Superior temporal gyrus (tissue), 1 donor: Measurements from ENCODE around the gene ARHGAP5.

Source experiments
- DNase-seq: peaks from one replicate; pipeline ENCODE4 v3.0.0-alpha.2; 2016; ENCODE audit errors: extremely low spot score

The ARHGAP5 gene

GRCh38 chr14:32077081-32078022, at the start of gene ARHGAP5:
Gene ARHGAP5, plus strand, starts transcription at chr14:32077304. Its CDS starts 13,366 bp downstream, at chr14:32090670.
- DNase-seq = no peak

DNA sequence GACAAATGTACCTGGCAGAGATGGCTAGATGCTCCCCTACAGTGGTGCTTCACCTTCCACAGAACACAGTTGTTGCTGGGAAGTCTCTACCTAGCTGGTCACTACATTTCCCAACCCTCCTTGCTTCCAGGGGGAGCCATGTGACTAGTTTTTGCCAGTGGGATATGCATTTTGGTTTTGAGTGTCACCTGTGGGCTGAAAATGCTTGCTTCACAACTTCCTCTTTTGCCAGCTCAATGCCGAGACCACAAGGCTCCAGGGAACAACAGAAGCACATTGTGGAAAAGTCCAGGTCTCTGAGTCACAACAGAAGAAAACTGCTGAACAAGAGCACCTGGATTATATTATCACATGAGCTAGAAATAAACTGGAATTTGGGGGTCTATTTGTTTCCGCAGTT, 48.5 kb upstream of the ARHGAP5 start:
- DNase-seq = no peak

- no peak for DNase-seq
Observed at GRCh38 chr14:32033543-32033942, 43.6 kb upstream of the ARHGAP5 start.

- no peak for DNase-seq
Observed at GRCh38 chr14:32038876-32039275, 38.2 kb upstream of the ARHGAP5 start.

DNA sequence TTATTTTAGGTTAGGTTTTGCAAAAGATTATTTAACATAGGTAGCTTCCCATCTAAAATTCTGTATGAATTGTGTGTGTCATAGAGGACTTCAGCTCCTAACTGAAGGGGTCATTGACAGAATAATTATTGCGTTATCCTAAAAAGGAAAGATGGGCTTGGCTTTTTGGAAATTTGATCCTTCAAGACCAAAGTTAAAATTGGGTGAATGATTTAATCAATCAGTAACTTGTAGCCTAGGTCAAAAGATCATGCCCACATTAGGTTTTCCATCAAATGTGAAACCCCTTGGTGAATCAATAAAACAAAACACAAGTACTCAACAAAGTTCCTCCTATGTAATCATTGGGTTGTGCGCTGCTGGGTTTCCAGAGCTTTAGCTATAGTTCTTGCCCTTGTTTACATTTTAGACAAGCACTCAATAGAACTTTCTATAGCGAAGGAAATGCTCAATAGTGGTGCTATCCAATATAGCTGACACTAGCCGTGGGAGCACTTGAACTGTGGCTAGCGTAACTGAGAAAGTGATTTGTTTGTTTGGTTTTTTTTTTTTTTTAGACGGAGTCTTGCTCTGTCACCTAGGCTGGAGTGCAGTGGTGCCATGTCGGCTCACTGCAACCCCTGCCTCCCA, 37.6 kb upstream of the ARHGAP5 start:
- no peak for DNase-seq

DNA sequence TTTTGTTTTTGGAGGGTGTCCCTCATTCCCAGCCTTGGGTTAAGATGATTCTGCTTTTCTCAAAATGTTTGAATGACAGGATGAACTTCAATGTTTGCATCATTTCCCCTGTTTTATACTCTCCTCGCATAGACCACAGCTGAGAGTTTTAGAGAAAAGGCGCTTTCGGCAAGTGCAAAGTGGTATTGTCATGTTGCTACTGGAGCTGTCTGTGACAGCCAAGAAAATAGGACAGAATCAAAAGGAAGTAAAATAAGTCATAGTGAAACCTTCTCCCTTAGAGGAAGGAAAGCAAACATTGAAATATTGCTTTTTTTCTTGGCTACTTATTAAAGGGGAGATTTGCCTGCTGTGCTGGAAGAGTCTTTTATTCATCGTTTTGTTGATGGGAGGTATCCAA, 33.5 kb upstream of the ARHGAP5 start:
- DNase-seq = no peak

DNA sequence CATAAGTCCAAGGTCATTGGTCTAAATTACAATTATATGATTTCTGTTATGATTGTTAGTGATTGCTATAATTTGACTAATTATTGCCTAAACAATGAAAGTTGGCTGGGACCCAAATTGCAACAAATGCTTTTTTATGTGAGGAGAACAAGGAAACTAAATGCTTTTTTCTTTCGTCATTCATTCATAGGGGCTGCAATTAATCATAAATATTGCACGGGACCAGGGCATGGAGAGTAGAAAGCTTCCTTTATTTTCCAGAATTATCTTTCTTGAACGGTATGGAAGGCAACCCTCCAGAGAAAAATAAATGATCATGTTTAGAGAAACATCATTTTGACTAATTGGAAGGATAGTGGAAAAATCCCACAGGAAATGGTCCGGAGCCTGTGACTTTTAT, 32.6 kb upstream of the ARHGAP5 start:
- no peak for DNase-seq

DNA sequence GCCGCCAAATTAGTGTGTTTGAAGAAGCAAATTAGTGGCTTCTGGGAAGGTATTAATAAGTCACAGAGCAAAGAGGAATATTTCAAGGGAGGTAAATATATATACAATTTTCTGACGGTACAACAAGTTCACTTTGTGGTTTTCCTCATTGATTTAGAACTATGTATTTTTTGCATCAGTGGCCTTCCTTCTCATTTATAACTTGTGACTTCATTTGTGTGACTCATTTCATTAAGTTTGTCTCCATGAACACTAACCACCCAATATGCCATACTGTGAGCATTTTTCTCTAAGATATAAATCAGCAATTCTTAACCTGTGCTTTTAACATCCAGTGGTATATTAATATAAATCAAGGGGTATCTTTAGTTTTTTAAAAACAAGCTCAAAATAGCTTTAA, 29.3 kb upstream of the ARHGAP5 start:
- DNase-seq = no peak

DNA sequence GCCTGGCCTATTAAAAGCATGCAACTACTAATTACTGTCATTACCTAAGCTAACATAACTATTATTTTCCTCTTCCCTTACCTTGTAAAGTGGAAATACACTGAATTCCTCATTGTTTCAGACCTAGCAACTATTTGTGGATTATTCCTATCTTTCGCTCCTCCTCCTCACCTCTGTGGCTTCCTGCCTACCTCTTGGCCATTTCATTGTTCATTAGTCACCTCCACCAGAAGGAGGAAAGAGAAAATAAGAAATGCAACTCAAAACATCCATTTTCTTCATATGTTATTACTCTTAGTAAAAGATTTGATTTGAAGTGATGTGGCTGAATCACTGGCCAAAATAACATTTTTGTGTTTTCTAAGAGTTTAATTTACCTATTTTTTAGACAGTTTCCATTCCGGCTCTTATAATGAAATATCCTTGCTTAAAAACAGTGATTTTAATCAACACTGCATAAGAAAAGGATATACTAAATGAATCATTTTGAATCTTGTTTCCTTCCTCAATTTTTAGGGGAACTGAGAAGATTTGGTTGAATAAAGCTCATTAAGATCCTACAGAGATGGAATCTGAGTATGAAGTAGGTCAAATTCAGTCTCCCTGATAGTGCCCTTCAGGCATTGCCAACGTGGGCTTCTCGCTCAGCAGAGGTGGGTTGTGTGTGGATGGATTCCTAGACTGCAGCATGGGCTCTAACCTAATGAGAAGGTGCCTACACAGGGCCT, 27.6 kb upstream of the ARHGAP5 start:
- no peak for DNase-seq

GRCh38 chr14:32050878-32051277, 26.2 kb upstream of the ARHGAP5 start:
- DNase-seq = no peak

- DNase-seq = no peak
Observed at GRCh38 chr14:32054536-32054935, 22.6 kb upstream of the ARHGAP5 start.

DNA sequence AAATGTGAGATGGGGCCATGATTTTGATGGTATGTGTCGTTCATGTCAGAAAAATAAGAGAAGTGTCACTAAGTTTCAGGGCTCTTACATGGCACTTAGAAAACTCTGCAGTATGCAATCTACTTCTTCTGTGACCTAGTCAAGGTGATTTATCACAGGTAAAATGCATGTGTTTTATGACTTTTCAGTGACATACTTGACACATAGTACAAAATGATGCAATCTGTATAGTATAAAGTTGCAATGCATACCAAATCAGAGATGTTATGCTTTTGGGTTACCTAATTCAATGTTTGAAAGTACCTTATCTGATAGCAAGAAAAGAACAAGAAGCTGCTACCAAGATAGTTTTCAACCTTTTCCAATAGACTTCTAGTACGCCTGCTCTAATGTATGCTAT, 21.9 kb upstream of the ARHGAP5 start:
- DNase-seq = no peak

DNA sequence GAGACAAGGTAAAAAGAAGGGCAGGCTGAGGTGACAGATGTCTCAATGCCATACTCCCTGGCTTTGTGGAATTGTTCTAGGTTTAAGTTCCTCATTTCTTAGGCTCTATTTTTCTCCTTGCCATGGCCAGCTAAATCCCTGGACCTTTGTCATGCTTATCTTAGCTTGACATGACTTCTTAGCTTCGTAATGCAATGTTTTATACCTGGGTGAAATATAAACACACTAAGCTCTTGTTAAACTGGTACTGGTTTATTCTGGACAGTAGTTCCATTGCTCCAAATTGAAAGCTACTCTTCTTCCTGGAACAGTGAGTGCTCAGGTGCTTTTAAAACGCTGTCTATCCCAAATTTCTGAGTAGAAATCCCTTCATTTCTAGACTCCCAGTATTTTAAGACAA, 17.4 kb upstream of the ARHGAP5 start:
- no peak for DNase-seq

- no peak for DNase-seq
Observed at GRCh38 chr14:32064931-32065330, 12.2 kb upstream of the ARHGAP5 start.

GRCh38 chr14:32068708-32069107, 8.4 kb upstream of the ARHGAP5 start:
- no peak for DNase-seq

- no peak for DNase-seq
Observed at GRCh38 chr14:32070282-32070681, 6.8 kb upstream of the ARHGAP5 start.

DNA sequence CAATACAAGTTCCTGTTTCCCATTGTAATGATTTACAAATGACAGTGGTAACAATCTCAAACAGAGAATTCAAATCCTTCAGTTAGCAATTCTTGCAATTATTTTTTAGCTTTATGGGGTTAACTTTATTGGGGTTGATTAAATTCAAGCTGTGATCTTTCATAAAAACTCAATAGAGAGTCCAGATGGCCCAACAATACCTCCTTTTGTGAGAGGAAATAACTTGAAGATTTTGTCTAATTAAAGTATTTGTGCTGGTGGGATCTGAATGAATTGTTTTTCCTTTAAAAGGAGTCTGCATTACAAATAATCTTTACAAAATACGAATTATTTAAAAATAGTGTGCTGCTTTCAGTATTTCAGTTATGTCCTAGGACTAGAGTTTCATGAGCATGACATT, 4.4 kb upstream of the ARHGAP5 start:
- DNase-seq = no peak

DNA sequence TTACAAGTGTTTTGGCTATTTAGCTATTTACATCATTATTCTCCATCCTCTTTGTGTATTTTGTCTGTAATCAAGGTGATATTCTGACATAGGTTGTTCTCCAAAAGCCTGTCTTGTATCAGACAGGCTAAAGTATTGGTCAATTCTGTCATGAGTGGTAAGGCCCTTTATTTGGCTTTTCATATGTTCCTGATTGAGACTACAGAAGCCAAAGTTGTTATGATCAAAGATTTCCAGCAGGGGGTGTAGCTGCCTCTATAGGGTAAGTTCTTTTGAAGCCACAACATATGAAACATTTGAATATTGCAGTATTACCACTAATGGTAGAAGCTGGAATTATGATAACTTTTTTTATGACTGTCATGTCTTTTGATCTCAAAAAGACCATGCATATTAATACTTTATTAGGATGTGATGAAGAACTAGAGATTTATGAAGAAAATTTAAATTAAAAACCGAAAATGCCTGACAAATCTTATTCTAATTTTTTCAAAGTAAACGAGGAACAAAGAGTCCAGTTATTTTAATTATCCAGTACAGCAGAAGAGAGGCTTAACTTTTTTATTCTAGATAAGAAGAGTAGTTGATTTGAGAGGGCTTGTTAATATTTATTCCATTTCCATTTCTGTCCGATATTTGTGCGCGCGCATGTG, 3.4 kb upstream of the ARHGAP5 start:
- peak; percentile 94 for DNase-seq

DNA sequence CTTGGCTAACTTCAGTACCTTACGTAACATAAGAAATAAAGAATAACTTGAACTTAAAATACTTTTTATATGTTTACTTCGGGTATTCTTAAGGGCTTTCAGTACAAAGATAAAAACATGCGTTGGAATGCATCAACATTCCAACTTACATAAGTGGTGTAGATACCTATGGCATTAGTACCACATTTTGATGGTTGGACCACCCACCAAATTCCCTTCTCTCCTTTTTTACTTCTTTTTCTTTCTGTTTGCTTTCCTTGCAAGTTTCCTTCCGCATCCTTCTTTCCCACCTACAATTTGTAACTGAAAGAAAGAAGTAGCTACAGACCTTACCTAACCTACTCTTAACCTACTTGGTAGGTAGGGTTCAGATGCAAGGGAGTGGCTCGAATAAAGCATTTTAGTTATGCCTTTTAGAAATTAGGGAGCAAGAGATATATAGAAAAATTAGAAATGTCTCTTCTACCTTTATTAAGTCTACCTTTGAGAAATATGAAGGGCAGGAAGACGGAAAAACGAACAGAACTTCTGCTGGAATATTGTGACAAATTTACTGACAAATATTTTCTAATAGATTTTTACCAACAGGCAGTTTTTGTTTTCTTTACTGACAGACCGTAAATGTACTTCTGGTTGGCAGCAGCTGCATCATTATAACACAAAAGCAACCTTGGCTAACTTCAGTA, 2.1 kb upstream of the ARHGAP5 start:
- no peak for DNase-seq

GRCh38 chr14:32075672-32076277, 1.3 kb upstream of the ARHGAP5 start:
- DNase-seq = peak; percentile 67
